Thoracic aorta (tissue), 2 donors: Measurements from ENCODE around the gene KDM6A. TPM values are rescaled to one million over a fixed set of nuclear protein-coding genes. Genes with fewer than 3 reads are reported as not detected.

Experiments used
- ATAC-seq: fragments of 150-250 bp; one replicate; pipeline ENCODE4 v1.8.0; 2017; ENCODE audit warnings: low read depth; ENCODE audit not compliant: insufficient number of reproducible peaks, low FRiP score
- DNase-seq: peaks from one replicate; pipeline ENCODE4 v3.0.0-alpha.2; 2020; ENCODE audit warnings: low spot score
- H3K27ac ChIP-seq, 2 donors: fragments of 200-600 bp; sonication (generic); 1 replicate in 1 of 2; 2 replicates in 1 of 2; pipeline ENCODE4 v1.5.1; 2016; ENCODE audit warnings: mild to moderate bottlenecking in 2 of 2, moderate library complexity in 2 of 2
- H3K27me3 ChIP-seq: fragments of 200-600 bp; sonication (generic); replicated peaks from 2 replicates; pipeline ENCODE4 v1.6.0; 2016; ENCODE audit warnings: mild to moderate bottlenecking; ENCODE audit not compliant: insufficient read depth
- H3K36me3 ChIP-seq: fragments of 200-600 bp; sonication (generic); one replicate; pipeline ENCODE4 v1.5.1; 2016
- H3K4me1 ChIP-seq, 2 donors: fragments of 200-600 bp; sonication (generic); 1 replicate in 1 of 2; 2 replicates in 1 of 2; pipeline versions ENCODE4 v1.5.1 to v1.6.0; 2016; ENCODE audit warnings: low read depth in 2 of 2, mild to moderate bottlenecking in 1 of 2; ENCODE audit not compliant: control insufficient read depth in 1 of 2
- H3K4me3 ChIP-seq: fragments of 200-600 bp; sonication (generic); 2 replicates; pipeline ENCODE4 v1.5.1; 2016; ENCODE audit warnings: mild to moderate bottlenecking
- H3K9me3 ChIP-seq: fragments of 200-600 bp; sonication (generic); 2 replicates; pipeline ENCODE4 v1.5.1; 2016
- total RNA-seq, 2 donors: library from RNA; depleted of rRNA; stranded (reverse); fragments of >200 nt; gene quantifications; one replicate each; pipeline versions ENCODE4 v1.1.0 to v1.2.3, GENCODE V29; 2016
- TF ChIP-seq, protein P1 (sequence below): fragments of 200-600 bp; sonication (generic); IDR thresholded peaks from one replicate; pipeline ENCODE4 v1.5.1; 2019; ENCODE audit warnings: antibody characterized with exemption

The KDM6A gene
- total RNA-seq, 2 donors from 2014 or later = 18.3 to 26.9 TPM

DNA sequence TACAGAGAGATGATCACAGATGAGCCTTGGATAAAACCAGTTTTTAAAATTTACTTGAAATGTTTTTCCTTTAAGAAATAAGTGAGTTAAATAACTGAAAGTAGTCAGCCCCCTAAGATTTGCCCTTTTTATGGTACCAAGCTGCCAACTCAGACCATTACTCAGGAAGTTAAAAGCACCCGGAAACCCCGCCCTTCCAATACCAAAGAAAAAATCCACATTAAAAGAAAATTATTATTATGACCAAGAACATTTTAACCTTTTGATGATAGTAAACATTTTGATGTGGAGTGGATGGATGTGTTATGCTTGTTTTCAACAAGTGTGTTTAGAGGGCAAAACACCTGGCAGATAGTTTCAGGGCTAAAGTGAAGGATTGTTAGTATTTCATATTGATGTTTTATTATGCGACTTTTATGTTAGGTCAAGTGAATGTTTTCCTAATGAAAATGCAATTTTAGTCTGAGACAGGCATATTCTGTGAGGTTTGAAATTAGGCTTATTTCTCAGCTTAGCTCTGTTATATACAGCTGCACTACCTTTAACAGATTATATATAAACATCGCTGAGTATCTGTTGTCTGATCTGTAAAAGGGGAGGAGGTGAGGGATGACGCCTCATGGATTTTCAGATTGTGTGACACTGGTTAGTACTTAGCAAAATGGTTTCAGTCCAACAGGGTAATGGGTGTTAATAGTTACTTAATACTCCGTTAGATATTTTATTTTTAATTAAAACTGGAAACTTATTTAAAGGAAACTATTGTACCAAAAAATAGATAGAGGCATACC, 89.0 kb downstream of the KDM6A start:
- TF ChIP-seq, protein P1, sequence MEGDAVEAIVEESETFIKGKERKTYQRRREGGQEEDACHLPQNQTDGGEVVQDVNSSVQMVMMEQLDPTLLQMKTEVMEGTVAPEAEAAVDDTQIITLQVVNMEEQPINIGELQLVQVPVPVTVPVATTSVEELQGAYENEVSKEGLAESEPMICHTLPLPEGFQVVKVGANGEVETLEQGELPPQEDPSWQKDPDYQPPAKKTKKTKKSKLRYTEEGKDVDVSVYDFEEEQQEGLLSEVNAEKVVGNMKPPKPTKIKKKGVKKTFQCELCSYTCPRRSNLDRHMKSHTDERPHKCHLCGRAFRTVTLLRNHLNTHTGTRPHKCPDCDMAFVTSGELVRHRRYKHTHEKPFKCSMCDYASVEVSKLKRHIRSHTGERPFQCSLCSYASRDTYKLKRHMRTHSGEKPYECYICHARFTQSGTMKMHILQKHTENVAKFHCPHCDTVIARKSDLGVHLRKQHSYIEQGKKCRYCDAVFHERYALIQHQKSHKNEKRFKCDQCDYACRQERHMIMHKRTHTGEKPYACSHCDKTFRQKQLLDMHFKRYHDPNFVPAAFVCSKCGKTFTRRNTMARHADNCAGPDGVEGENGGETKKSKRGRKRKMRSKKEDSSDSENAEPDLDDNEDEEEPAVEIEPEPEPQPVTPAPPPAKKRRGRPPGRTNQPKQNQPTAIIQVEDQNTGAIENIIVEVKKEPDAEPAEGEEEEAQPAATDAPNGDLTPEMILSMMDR = no peak
- DNase-seq = no peak
- H3K4me3 ChIP-seq = no peak overlapping the region
- H3K4me1 ChIP-seq = peaks cover 0 to 6% of the 10 kb centered on the region in 2 donors
- H3K9me3 ChIP-seq = no peaks in the 10 kb centered on the region
- no peaks in the 10 kb centered on the region for H3K36me3 ChIP-seq
- no peak for ATAC-seq
- H3K27ac ChIP-seq = no peak overlapping the region
- no peaks in the 10 kb centered on the region for H3K27me3 ChIP-seq

GRCh38 chrX:44962944-44963343, 90.0 kb downstream of the KDM6A start:
- TF ChIP-seq, protein P1 = no peak
- no peaks in the 10 kb centered on the region for H3K27me3 ChIP-seq
- peaks cover 0 to 13% of the 10 kb centered on the region in 2 donors for H3K4me1 ChIP-seq
- no peaks in the 10 kb centered on the region for H3K9me3 ChIP-seq
- no peak overlapping the region for H3K4me3 ChIP-seq
- no peak overlapping the region for H3K27ac ChIP-seq
- ATAC-seq (no peak), DNase-seq (no peak)
- no peaks in the 10 kb centered on the region for H3K36me3 ChIP-seq

- H3K27me3 ChIP-seq = no peaks in the 10 kb centered on the region
- DNase-seq (no peak), ATAC-seq (no peak)
- H3K4me3 ChIP-seq = no peak overlapping the region
- no peaks in the 10 kb centered on the region for H3K9me3 ChIP-seq
- no peaks in the 10 kb centered on the region for H3K36me3 ChIP-seq
- peaks cover 0 to 13% of the 10 kb centered on the region in 2 donors for H3K4me1 ChIP-seq
- TF ChIP-seq, protein P1 = no peak
- H3K27ac ChIP-seq = no peak overlapping the region
Observed at GRCh38 chrX:44967221-44967620, 94.2 kb downstream of the KDM6A start.

DNA sequence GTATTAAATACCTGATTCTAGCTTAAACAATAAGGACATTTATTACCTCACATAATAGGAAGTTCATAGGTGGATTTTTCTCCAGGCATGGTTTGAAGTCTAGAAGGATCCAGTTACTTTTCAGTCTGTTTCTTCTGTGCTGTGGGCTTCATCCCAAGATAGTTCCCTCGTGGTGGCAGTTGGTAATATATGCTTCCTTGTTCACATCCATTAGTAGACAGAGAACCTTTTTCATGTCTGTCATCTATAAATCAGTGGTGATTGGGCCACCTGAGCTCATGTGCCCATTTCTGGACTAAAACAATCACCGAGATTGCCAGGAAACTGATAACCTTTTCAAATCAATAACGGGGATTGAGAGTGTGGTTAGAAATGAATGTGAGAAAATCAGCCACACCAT, 97.7 kb downstream of the KDM6A start:
- Histone ChIP-seq H3K9me3 (no peaks in the 10 kb centered on the region), H3K4me1 (peaks cover 0 to 13% of the 10 kb centered on the region in 2 donors), H3K36me3 (no peaks in the 10 kb centered on the region), H3K27ac (no peak overlapping the region), H3K27me3 (no peaks in the 10 kb centered on the region), H3K4me3 (no peak overlapping the region)
- DNase-seq (no peak), ATAC-seq (no peak)
- TF ChIP-seq, protein P1 = no peak

- TF ChIP-seq, protein P1 = no peak
- DNase-seq = no peak
Observed at GRCh38 chrX:44971674-44972073, 98.7 kb downstream of the KDM6A start.

More at GRCh38 chrX:44971674-44972073, 98.7 kb downstream of the KDM6A start:
- H3K36me3 ChIP-seq = no peaks in the 10 kb centered on the region
- no peaks in the 10 kb centered on the region for H3K27me3 ChIP-seq
- H3K4me1 ChIP-seq = peaks cover 0 to 13% of the 10 kb centered on the region in 2 donors
- ATAC-seq = no peak
- H3K27ac ChIP-seq = no peak overlapping the region
- no peaks in the 10 kb centered on the region for H3K9me3 ChIP-seq
- H3K4me3 ChIP-seq = no peak overlapping the region
